ENCODE results near the gene C10orf105. TPM values are rescaled to one million over a fixed set of nuclear protein-coding genes. Genes with fewer than 3 reads are reported as not detected.

The C10orf105 gene
- total and polyA plus RNA-seq, 5 experiments from 2014 or later: 0.10 to 0.25 (median 0.21) TPM; not detected in 2

DNA sequence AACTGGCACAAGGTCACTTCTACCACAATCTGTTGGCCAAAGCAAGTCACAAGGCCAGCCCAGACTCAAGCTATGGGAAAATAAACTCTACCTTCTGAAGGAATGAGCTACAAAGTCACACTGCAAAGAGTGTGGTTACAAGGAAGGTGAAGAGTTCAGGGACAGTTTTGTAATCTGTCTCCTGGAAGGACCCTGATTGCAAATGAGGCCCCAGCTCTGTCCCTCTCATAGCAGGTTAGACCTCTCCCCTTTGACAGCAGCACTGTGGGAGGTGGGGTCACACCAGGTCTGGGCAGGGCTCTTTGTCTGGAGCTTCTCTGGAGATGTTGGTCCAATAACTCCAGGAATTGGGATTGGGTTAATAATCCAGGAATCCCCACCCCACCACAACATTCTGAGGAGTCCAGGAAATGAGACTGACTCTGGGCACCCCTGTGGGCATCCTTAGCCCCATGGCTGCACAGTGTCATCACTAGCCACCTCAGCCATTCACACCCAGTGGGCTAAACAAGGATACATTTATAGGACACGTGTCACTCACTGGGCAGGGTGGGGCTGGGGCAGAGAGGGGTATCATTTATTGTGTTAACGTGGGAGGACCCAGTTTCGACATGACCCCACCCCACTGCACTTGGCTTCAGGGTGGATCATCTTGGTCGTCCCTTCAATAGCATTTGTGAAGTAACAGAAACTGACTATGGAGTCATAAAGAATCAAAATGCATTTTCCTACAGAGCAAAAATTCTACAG lies 23.7 kb upstream of the C10orf105 start:
- peaks cover 63 to 100% (median 100%) of the 10 kb centered on the region in 4 donors for H3K4me1 Mint-ChIP-seq
- no peaks in the 10 kb centered on the region for H3K36me3 Mint-ChIP-seq
- H3K27me3 Mint-ChIP-seq: no peaks in the 10 kb centered on the region
- no peak for ATAC-seq
- H3K4me3 Mint-ChIP-seq: peak overlapping the region; percentile 59 to 92 (median 80)
- H3K27ac Mint-ChIP-seq: peak overlapping the region; percentile 91 to 100 (median 97)
- POLR2A ChIA-PET: interaction anchor here (0.6 to 41.4 kb wide), 7 partner anchors 1 to 411 kb away, joined by 3 to 1679 read pairs (median 28); partner anchors contain the start of genes C10orf105 and VSIR
- no peaks in the 10 kb centered on the region for H3K9me3 Mint-ChIP-seq
- no peak for DNase-seq

DNA sequence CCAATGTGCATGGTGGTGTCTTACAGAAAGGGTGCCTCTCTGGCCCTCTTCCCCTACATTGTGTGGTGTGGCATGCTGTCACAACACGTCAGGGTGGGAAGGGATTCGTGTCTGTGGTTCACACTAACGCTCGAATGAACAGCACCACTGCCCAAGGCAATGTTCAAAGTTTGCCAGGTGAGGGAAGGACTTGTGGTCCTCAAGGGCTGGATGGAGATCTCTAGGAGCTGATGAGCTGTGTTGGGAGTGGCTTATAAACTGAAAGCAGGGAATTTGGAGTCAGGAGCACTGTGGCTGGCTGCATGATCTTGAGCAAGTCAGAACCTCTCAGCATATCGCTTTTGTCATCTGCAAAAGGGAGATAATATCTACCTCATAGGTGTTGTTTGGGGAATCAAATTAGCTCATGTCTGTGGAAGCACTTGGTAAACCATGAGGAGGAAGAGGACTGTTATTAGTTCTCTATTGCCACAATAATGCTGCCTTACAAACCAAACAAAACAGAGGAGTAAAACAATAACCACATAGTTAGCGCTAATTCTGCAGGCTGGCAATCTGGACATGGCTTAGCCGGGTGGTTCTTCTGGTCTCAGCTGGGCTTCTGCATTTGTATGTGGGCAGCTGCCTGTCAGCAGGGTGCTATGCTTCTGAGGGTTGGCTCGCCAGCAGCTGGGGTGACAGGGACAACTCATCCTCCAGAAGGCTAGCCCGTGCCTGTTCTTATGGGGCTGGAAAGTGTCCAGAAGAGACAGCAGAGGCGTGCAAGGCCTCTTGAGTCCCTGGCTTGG lies 22.9 kb upstream of the C10orf105 start:
- Mint-ChIP-seq H3K27ac (peak overlapping the region; percentile 91 to 100 (median 97)), H3K27me3 (no peaks in the 10 kb centered on the region), H3K9me3 (no peaks in the 10 kb centered on the region), H3K4me3 (peak overlapping the region; percentile 59 to 92 (median 80)), H3K36me3 (no peaks in the 10 kb centered on the region), H3K4me1 (peaks cover 67 to 100% (median 100%) of the 10 kb centered on the region in 4 donors)
- POLR2A ChIA-PET: interaction anchor here (0.6 to 41.4 kb wide), 9 partner anchors 1 to 412 kb away, joined by 3 to 1679 read pairs (median 7); partner anchors contain the start of genes C10orf105 and VSIR
- ATAC-seq: peak; percentile 43 to 74
- peak in 3 of 10 donors; percentile 29 to 54 (median 50) for DNase-seq

DNA sequence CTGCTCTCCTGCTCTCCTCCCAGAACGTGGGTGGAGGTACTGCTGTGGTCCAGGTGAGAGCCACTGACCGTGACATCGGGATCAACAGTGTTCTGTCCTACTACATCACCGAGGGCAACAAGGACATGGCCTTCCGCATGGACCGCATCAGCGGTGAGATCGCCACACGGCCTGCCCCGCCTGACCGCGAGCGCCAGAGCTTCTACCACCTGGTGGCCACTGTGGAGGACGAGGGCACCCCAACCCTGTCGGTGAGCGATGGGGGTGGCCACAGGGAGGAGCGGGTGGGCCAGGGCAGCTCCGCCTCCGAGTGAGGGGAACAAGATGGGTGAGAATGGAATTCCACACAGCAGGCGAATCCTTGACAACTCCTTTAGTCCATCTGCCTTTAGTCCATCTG lies 22.1 kb upstream of the C10orf105 start:
- ATAC-seq (no peak), DNase-seq (no peak)
- Mint-ChIP-seq H3K36me3 (no peaks in the 10 kb centered on the region), H3K27ac (peak overlapping the region; percentile 91 to 100 (median 97)), H3K4me3 (peak overlapping the region; percentile 62 to 92 (median 83)), H3K4me1 (peaks cover 64 to 100% (median 100%) of the 10 kb centered on the region in 4 donors), H3K9me3 (no peaks in the 10 kb centered on the region), H3K27me3 (no peaks in the 10 kb centered on the region)
- POLR2A ChIA-PET: interaction anchor here (1.2 to 41.4 kb wide), 9 partner anchors 2 to 47 kb away, joined by 3 to 1679 read pairs (median 6); partner anchors contain the start of genes C10orf105 and VSIR

DNA sequence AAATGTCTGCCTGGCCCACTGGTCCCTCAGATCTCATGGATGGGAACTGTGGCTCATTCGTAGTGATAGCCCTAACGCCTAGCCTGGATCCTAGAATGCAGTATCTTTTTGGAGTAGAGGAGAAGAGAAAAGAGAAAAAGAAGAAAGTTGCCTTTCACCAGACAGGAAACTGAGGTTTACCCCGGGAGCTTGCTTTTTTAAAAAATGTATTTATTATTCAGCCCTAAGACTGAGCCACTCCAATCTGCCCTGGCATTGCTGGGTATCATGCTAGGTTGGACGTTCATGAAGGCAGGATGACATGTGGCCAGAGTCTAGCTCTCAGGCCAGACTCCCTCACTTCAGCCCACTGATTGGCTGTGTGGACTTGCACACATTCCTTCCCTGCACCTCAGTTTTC lies 21.5 kb upstream of the C10orf105 start:
- no peaks in the 10 kb centered on the region for H3K9me3 Mint-ChIP-seq
- DNase-seq (peak in 1 of 10 donors; percentile 37), ATAC-seq (no peak)
- peak overlapping the region; percentile 91 to 100 (median 97) for H3K27ac Mint-ChIP-seq
- H3K4me1 Mint-ChIP-seq: peaks cover 69 to 100% (median 100%) of the 10 kb centered on the region in 4 donors
- H3K4me3 Mint-ChIP-seq: peak overlapping the region; percentile 62 to 92 (median 80)
- POLR2A ChIA-PET: interaction anchor here (1.4 to 41.4 kb wide), 6 partner anchors 3 to 44 kb away, joined by 5 to 1679 read pairs (median 446); partner anchors contain the start of genes C10orf105 and VSIR
- H3K27me3 Mint-ChIP-seq: no peaks in the 10 kb centered on the region
- no peaks in the 10 kb centered on the region for H3K36me3 Mint-ChIP-seq

DNA sequence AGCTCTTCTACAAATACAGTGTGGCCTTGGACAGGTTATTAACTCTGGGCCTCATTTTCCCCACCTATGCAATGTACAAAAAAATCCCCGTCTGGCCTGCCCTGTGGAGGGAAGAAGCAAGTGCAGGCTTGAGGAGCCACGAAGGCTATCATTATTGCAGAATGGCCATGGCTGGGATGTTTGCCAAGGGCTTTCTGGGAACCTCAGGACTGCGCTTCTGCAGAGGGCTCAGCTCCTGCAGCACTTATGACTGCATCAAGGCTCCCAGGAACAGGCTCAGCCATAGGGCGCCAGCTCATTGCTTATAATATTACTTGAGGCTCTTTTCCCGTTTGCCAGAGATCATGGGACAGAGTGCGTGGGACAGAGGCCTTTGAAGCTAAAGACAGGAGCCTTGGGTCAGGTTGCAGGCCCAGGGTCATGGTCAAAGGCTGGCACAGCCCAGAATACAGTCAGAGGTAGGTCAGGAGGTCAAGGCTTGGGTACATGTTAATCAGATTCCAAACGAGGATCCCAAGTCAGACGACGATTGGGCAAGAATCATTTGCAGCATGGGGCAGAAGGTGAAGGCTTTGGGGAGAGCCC lies 20.6 kb upstream of the C10orf105 start:
- peak overlapping the region; percentile 89 to 100 (median 96) for H3K27ac Mint-ChIP-seq
- no peak for ATAC-seq
- no peaks in the 10 kb centered on the region for H3K36me3 Mint-ChIP-seq
- peak overlapping the region; percentile 22 to 92 (median 66) for H3K4me3 Mint-ChIP-seq
- no peaks in the 10 kb centered on the region for H3K9me3 Mint-ChIP-seq
- DNase-seq: no peak
- no peaks in the 10 kb centered on the region for H3K27me3 Mint-ChIP-seq
- peaks cover 70 to 100% (median 100%) of the 10 kb centered on the region in 4 donors for H3K4me1 Mint-ChIP-seq
- POLR2A ChIA-PET: interaction anchor here (1.8 to 41.4 kb wide), 5 partner anchors 4 to 43 kb away, joined by 6 to 1679 read pairs (median 863); partner anchors contain the start of genes C10orf105 and VSIR

DNA sequence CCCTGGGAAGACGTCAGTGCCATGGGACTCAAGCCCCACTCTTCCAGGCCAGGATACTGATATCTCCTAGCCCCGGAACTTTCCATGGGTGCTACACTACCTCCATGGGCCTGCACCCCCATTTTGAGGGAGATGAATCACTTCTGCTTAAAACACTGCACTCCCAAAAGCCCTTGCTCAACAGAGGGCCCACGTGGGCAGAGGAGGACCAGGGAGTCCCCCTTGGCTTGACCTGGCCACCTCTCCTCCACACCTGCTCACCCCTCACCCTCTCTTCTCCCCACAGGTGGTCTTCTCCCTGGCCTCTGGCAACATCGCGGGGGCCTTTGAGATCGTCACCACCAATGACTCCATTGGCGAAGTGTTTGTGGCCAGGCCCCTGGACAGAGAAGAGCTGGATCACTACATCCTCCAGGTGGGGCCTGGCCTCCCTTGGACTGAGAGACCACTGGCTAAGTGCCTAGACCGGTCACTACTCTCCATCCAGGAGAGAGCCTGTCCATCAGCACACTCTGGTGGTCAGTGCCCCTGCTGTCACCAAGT lies 19.9 kb upstream of the C10orf105 start:
- H3K9me3 Mint-ChIP-seq: no peaks in the 10 kb centered on the region
- DNase-seq (no peak), ATAC-seq (no peak)
- H3K36me3 Mint-ChIP-seq: no peaks in the 10 kb centered on the region
- H3K4me1 Mint-ChIP-seq: peaks cover 74 to 100% (median 100%) of the 10 kb centered on the region in 4 donors
- no peaks in the 10 kb centered on the region for H3K27me3 Mint-ChIP-seq
- POLR2A ChIA-PET: interaction anchor here (4.5 to 41.4 kb wide), 4 partner anchors 4 to 27 kb away, joined by 28 to 1679 read pairs (median 863); partner anchors contain the start of genes C10orf105 and VSIR
- peak overlapping the region in 8 of 10 donors; percentile 2 to 92 (median 66) for H3K4me3 Mint-ChIP-seq
- peak overlapping the region; percentile 89 to 100 (median 96) for H3K27ac Mint-ChIP-seq

DNA sequence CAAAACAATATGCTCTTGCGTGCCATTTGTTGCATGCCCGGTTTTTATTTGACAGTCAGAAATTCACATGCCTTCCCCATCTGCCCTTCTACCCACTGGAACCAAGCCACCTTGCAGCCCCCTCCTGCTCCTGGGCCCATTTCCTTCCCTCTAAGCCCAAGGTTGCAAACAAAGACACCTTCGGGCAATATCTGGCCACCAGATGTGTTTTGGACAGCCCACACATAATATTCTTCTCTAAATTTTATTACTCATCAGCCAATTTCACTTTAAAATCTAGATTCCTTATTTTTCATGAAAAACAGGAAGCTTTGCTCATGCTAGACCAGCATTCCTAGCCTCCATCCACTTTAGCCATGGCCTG lies 18.2 kb upstream of the C10orf105 start:
- Mint-ChIP-seq H3K27ac (peak overlapping the region; percentile 88 to 100 (median 96)), H3K4me3 (peak overlapping the region in 6 of 10 donors; percentile 11 to 85 (median 56)), H3K36me3 (no peaks in the 10 kb centered on the region), H3K4me1 (peaks cover 76 to 100% (median 100%) of the 10 kb centered on the region in 4 donors), H3K9me3 (no peaks in the 10 kb centered on the region), H3K27me3 (no peaks in the 10 kb centered on the region)
- no peak for ATAC-seq
- no peak for DNase-seq
- POLR2A ChIA-PET: interaction anchor here (4.5 to 41.4 kb wide), 4 partner anchors 6 to 29 kb away, joined by 38 to 1679 read pairs (median 863); partner anchors contain the start of genes C10orf105 and VSIR

DNA sequence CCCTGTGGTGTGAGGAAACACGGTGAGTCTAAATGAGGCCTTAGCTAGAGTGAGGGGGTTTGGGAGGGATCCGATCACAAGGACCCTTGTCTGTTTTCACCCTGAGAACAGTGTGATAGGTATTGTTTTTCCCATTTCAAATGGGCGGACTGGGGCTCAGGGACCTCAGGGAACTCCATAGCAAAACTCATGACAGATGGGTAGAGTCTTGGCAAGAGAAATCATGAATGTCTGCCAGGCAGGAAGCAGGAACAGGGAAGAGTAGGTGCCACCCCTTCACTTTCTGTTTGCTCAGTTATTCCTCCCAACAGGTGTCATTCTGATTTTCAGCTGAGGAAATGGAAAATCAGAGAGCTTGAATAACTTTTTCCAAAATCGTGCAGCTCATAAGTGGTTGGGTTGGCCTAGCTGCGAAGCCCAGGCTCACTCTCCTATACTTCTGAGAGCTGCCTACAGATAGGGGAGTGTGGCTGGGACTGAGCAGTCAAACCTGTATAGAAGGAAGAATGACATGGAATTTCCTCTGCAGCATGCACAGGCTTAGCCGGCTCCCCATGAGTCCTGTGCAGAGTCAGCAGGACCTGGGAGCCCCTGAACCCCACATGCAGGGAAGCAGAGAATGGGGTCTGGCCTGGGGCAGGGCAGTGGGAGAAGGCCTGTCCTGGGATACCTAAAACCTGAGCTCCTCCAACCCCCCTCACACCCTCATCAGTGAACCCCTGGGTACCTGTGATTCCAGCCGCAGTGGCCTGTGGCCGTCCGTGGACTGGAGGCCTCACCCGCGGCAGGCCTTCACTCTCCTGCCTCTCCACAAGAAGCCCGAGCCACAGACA lies 17.6 kb upstream of the C10orf105 start:
- POLR2A ChIA-PET: interaction anchor here (0.6 to 41.4 kb wide), 7 partner anchors 6 to 353 kb away, joined by 3 to 1679 read pairs (median 38); partner anchors contain the start of genes C10orf105 and VSIR
- DNase-seq (no peak), ATAC-seq (peak in 1 of 2 donors; percentile 16)
- Mint-ChIP-seq H3K9me3 (no peaks in the 10 kb centered on the region), H3K36me3 (no peaks in the 10 kb centered on the region), H3K27me3 (no peaks in the 10 kb centered on the region), H3K4me1 (peaks cover 75 to 100% (median 100%) of the 10 kb centered on the region in 4 donors), H3K4me3 (peak overlapping the region in 9 of 10 donors; percentile 40 to 85 (median 66)), H3K27ac (peak overlapping the region; percentile 88 to 100 (median 96))

DNA sequence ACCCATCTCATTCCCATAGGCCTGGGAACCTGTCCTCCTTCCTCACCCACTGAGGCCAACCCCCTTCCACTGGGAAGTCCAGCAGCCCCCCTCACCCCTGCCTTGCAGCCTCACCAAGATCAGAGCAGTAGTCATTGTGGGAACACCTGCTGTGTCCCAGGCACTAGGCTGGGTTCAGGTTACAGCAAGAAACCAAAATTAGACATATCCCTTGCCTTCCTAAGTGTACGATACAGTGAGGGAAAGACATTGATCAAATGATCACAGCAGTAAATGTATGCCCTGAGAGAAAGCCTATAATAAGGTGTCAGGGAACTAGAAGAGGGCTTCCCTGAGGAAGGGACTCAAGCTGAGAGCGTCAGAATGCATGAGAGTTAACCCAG lies 17.0 kb upstream of the C10orf105 start:
- Mint-ChIP-seq H3K9me3 (no peaks in the 10 kb centered on the region), H3K4me3 (peak overlapping the region; percentile 40 to 85 (median 70)), H3K4me1 (peaks cover 76 to 100% (median 100%) of the 10 kb centered on the region in 4 donors), H3K27ac (peak overlapping the region; percentile 88 to 100 (median 96)), H3K27me3 (no peaks in the 10 kb centered on the region), H3K36me3 (no peaks in the 10 kb centered on the region)
- POLR2A ChIA-PET: interaction anchor here (0.6 to 41.4 kb wide), 8 partner anchors 5 to 537 kb away, joined by 3 to 1679 read pairs (median 21); partner anchors contain the start of genes C10orf105, DDIT4 and VSIR
- ATAC-seq (peak; percentile 16 to 22), DNase-seq (no peak)

DNA sequence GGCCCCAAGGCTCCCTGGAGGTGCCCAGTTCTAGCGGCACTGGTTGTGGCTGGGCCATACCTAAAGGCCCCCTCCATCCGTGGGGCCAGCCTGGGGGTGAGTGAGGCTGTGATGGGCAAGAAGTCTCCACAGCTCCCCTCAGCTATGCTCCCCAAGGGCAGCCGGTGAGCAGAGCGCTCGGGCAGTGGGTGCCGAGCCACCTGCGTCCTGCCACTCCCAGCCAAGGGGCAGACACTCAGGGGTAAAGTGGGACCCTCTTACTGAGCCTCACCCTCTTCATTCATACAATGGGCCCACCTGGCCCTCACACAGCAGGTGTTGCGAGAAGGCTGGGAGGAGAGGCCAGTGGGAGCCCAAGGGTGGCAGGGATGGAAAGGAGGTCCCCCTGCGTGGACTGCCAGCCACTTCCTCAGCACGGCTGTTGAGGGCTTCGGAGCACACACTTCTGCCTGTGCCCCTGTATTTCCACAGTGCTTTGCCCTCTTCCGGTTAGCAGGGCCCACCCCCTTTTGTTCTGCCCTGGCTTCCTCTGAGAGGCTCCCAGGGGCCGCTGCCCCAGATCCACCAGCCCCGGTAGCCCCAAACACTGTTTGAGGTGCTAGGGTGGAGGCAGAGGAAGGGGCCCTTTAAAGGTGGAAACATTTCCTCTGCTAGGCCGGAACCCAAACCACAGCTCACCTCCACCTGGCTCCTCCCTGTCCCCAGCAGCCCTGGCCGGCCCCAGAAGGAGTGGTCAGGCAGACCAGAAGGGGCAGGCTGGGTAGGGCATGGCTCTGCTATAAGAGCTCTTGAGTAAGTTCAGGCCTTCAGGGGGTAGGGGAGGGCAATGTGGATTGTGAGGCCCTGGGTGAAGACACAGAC lies 16.4 kb upstream of the C10orf105 start:
- POLR2A ChIA-PET: interaction anchor here (0.6 to 41.4 kb wide), 7 partner anchors 5 to 538 kb away, joined by 3 to 1679 read pairs (median 38); partner anchors contain the start of genes C10orf105, DDIT4 and VSIR
- Mint-ChIP-seq H3K27ac (peak overlapping the region; percentile 88 to 100 (median 96)), H3K27me3 (no peaks in the 10 kb centered on the region), H3K36me3 (no peaks in the 10 kb centered on the region), H3K4me3 (peak overlapping the region; percentile 32 to 85 (median 70)), H3K9me3 (no peaks in the 10 kb centered on the region), H3K4me1 (peaks cover 70 to 100% (median 100%) of the 10 kb centered on the region in 4 donors)
- DNase-seq (peak in 9 of 10 donors; percentile 46 to 88 (median 68)), ATAC-seq (peak; percentile 81 to 90)
